SK-N-SH treated with all-trans-retinoic acid at 6 μM for 48 hours (cell line): Measurements from ENCODE around the gene SORL1-AS1.

Experiments
- TF ChIP-seq, protein P1 (sequence below): fragments of 250-450 bp; sonication (Bioruptor Pico); IDR thresholded peaks from 2 replicates; pipeline ENCODE4 v1.5.0; 2020; ENCODE audit warnings: mild to moderate bottlenecking, moderate library complexity

Gene SORL1-AS1

DNA sequence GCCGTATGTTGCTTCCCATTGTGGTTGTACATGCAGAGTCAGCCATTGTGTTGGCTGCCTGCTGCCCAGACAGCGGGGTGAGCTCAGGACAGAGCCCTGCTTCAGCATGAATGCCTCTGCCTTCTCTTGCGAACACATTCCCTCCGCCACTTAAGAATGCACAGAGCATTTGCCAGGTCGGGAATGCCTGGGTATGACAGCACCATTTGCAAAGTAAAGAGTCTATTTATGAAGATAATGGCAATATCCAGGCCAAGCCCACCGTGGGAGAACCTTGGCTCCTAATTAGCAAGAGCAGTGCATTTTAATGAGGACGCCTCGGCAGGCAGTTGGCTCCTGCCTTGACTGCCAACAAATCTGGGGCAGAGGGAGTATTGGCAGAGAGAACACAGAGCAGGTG, 63.1 kb downstream of the SORL1-AS1 start (continued):
- TF ChIP-seq, protein P1, sequence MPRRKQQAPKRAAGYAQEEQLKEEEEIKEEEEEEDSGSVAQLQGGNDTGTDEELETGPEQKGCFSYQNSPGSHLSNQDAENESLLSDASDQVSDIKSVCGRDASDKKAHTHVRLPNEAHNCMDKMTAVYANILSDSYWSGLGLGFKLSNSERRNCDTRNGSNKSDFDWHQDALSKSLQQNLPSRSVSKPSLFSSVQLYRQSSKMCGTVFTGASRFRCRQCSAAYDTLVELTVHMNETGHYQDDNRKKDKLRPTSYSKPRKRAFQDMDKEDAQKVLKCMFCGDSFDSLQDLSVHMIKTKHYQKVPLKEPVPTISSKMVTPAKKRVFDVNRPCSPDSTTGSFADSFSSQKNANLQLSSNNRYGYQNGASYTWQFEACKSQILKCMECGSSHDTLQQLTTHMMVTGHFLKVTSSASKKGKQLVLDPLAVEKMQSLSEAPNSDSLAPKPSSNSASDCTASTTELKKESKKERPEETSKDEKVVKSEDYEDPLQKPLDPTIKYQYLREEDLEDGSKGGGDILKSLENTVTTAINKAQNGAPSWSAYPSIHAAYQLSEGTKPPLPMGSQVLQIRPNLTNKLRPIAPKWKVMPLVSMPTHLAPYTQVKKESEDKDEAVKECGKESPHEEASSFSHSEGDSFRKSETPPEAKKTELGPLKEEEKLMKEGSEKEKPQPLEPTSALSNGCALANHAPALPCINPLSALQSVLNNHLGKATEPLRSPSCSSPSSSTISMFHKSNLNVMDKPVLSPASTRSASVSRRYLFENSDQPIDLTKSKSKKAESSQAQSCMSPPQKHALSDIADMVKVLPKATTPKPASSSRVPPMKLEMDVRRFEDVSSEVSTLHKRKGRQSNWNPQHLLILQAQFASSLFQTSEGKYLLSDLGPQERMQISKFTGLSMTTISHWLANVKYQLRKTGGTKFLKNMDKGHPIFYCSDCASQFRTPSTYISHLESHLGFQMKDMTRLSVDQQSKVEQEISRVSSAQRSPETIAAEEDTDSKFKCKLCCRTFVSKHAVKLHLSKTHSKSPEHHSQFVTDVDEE = no peak
